GM12892 (cell line): ENCODE data around the gene RGS1.

Experiments used
- DNase-seq: peaks from one replicate; pipeline ENCODE4 v3.0.0; 2011; ENCODE audit not compliant: insufficient read length
- FAIRE-seq: peaks from 2 replicates; lab custom pipeline; 2011; peaks lifted over from hg19 to GRCh38; lab: Jason Lieb, UNC
- POLR2A ChIP-seq: IDR thresholded peaks from 2 replicates; pipeline ENCODE4 v1.6.1; 2011; ENCODE audit warnings: low read depth, low read length, control low read depth
- POLR2AphosphoS5 ChIP-seq: IDR thresholded peaks from 2 replicates; pipeline ENCODE4 v1.6.1; 2011; ENCODE audit warnings: low read depth, low read length, control low read depth
- TAF1 ChIP-seq: IDR thresholded peaks from 2 replicates; pipeline ENCODE4 v1.6.1; 2011; ENCODE audit warnings: low read depth, mild to moderate bottlenecking, control low read depth, low read length, borderline replicate concordance

RGS1 gene

DNA sequence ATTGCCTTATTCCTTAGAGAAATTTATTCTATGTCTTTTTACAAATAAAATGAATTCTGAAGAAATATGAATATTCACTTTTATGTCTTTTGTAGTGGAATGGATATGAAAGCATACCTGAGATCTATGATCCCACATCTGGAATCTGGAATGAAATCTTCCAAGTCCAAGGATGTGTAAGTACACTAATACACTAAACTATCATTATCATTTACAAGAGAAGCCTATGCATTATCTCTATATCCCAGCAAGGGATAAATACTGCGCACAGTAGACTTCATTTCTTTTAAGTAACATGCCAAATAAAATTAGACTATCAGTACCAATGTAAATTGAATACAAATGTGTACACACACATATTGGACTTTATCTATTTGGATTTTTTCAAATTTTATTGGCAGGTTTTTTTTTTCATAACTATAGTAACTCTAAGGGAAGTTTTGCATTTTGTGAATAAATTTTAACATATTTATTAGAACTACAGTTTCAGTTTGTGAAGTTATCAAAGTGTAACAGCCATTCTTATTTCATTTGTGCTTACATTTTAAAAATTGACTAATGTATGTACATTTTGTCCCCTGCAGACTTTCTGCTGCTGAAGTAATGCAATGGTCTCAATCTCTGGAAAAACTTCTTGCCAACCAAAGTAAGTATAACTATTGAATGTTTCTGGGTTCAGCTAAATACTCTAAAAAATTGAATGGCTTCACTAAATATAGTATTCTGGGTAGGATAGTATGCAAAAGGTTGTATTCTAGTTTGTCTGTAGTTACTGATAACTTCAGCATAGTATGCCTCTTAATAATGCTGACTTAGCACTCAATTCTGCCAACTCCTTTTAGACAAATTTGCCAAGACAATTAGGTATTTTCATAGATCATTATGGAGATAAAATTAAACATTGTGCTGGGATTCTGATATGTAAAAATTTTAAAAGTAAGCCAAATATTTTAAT lies 894 bp downstream of the RGS1 start:
- TF ChIP-seq POLR2A (peak; percentile 55), TAF1 (no peak), POLR2AphosphoS5 (peak; percentile 61)
- FAIRE-seq (no peak), DNase-seq (no peak)

DNA sequence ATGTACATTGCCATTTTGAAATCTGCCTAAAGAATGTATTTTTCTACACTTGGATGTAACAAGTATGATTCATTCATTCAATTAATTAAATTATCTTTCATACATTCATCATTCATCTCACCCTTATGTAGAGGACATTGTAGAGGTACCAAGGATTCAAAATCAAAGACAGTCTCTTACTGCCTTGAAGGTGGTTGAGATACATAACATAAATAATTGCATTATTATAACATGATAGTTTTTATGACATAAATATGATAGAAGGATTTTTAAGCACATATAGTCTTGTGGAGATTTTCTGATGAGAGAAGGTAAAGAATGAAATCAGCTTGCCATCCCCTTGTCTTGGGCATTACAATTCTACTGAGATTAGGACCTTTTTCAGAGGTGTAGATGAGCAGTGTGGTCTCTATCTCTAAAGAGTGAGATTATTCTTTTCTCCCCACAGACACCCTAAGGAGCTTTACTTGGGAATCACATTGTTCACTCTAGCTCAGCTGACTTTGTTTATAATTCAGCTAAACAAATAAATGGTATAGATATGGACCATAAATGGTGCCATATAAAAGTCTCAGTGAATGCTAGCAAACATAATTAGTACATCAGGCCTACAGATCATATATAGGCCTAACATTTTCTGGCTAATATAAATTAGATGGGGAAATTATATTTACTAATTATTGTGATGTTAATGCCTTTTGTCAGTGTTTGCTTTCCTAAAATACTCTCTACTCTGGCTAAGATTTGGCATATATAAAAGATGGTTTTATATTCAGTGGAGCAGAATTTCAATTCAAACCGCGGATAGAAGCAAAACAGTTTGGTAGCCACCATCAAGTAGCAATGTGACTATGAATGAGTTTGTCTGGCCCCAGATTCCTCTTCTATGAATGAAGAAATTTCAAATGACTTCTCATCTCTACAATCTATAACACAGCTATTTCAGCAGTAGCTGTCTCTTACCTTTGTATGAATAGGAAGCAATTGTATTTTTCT lies 1.9 kb downstream of the RGS1 start:
- TF ChIP-seq POLR2AphosphoS5 (peak; percentile 44), TAF1 (no peak)
- DNase-seq (no peak), FAIRE-seq (peak; percentile 42)

DNA sequence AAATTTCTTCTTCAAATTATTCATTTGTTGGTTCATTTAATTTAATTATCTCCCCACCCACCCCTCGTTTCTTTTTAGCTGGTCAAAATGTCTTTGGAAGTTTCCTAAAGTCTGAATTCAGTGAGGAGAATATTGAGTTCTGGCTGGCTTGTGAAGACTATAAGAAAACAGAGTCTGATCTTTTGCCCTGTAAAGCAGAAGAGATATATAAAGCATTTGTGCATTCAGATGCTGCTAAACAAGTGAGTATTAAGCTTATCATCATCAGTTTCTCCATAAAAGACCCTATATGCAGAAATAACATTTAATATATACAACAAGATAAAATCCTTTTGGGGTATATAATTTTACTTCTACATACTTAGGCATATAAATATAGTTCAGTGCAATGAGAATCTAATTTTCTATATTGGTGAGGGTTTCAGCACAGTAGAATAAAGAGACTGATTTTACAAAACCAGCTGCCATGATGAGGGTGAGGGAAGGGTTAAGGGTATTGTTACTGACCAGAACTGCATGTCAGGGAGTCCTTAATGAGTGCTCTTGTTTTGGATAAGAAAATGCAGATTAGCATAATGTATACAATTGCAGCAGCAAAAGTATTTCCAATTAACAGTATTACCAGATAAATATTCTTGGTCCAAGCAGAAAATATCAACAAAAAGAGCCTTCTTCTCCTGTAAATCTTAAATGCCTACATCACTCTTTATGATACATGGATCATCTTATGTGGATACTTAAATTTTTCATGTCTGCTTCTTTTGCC lies 2.8 kb downstream of the RGS1 start:
- no peak for DNase-seq
- TF ChIP-seq TAF1 (no peak), POLR2AphosphoS5 (peak; percentile 35; the same call in 1 of the 2 replicates), POLR2A (peak; percentile 67)
- peak; percentile 71 for FAIRE-seq

DNA sequence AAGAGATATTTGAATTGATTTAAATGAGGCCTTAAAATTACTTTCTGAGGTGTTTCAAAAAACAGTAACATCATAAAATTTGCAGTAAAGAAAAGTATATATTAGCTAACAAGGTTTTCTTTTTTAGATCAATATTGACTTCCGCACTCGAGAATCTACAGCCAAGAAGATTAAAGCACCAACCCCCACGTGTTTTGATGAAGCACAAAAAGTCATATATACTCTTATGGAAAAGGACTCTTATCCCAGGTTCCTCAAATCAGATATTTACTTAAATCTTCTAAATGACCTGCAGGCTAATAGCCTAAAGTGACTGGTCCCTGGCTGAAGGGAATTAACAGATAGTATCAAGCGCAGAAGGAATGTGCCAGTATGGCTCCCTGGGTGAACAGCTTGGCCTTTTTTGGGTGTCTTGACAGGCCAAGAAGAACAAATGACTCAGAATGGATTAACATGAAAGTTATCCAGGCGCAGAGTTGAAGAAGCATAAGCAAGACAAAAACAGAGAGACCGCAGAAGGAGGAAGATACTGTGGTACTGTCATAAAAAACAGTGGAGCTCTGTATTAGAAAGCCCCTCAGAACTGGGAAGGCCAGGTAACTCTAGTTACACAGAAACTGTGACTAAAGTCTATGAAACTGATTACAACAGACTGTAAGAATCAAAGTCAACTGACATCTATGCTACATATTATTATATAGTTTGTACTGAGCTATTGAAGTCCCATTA lies 3.6 kb downstream of the RGS1 start:
- DNase-seq (no peak), FAIRE-seq (peak; percentile 88)
- peak; percentile 91 for TF ChIP-seq POLR2AphosphoS5
- TF ChIP-seq POLR2A: peak; percentile 87
- no peak for TF ChIP-seq TAF1

DNA sequence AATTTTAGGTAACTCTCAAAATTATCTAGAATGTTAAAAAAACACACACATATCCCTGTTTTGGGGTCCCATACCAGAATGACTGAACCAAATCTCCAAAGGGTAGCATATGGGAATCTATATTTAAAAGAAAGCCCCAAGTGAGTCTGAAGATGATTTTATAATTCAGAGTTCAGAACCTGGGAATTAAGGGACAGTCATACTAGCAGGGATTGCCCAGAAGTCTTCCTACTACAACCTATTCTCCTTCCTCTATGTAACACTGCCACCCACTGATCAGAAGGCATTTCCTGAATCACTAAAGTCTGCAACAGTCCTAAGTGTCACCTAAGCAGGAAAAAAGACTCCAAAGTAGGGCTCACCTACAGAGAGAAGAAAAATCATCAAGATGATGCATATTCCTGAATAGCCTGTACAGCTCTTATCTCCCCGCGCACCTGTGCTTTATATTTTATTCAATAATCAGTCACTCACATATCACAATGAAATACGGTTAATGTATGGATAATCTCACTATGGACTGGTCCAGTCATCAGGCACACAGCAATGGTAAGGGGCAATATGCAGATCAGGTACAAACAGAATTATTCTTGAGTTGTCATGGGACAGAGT lies 4.9 kb downstream of the RGS1 start:
- no peak for DNase-seq
- TF ChIP-seq TAF1: no peak
- TF ChIP-seq POLR2AphosphoS5: peak; percentile 99
- TF ChIP-seq POLR2A: peak; percentile 99
- peak; percentile 93 for FAIRE-seq

DNA sequence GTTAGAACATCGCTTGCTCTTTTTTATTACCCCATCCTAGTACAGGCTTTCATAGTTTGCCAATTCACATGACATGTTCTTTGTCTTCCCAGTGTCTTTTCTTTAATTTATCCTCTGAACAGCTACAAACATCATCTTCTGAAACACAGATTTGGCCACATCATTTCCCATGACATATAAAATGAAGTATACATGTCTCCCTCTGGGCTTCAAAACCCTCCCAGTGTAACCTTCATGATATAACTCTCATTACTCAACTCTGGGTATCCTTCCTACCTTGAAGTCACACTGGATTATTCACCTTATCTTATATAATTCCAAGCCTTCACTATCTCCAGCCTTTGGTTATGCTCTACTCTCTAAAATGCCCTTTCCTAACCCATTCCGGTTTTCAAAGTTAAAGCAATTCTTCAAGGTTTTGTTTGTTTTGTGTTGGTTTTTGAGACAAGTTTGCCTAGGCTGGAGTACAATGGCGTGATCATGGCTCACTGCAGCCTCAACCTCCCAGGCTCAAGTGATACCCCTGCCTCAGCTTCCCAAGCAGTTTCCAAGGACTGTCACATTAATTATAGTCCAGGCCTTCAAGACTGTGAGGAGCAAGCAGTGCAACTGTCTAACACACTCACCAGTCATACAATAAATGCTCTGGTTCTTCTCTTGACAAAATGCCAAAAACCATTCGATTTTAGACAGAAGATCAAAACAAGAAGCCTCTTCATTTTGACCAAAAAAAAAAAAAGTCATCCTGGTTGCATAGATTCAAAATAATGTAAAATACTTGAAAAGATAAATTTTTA lies 5.8 kb downstream of the RGS1 start:
- no peak for TF ChIP-seq POLR2AphosphoS5
- TF ChIP-seq TAF1: no peak
- no peak for TF ChIP-seq POLR2A
- DNase-seq: no peak
- no peak for FAIRE-seq

DNA sequence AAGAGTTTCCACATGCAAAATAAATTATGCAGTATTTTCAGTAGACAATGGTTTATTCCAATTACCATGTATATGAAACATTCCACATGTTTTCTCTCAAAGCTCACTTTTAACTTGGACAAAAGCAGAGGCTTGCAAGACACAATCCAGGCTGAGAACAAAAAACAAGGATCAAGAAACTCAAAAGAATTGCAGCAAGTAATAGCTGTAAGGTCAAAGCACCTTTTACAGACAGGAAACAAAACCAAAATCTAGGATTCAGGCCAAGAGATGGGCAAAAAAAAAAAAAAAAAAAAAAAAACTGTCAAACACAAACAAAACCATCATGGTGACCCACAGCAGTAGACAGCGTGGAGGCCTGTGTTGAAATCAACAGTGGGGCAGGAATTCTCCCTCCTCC lies 9.3 kb downstream of the RGS1 start:
- TF ChIP-seq POLR2AphosphoS5: no peak
- no peak for TF ChIP-seq POLR2A
- TF ChIP-seq TAF1: no peak
- DNase-seq (no peak), FAIRE-seq (no peak)

DNA sequence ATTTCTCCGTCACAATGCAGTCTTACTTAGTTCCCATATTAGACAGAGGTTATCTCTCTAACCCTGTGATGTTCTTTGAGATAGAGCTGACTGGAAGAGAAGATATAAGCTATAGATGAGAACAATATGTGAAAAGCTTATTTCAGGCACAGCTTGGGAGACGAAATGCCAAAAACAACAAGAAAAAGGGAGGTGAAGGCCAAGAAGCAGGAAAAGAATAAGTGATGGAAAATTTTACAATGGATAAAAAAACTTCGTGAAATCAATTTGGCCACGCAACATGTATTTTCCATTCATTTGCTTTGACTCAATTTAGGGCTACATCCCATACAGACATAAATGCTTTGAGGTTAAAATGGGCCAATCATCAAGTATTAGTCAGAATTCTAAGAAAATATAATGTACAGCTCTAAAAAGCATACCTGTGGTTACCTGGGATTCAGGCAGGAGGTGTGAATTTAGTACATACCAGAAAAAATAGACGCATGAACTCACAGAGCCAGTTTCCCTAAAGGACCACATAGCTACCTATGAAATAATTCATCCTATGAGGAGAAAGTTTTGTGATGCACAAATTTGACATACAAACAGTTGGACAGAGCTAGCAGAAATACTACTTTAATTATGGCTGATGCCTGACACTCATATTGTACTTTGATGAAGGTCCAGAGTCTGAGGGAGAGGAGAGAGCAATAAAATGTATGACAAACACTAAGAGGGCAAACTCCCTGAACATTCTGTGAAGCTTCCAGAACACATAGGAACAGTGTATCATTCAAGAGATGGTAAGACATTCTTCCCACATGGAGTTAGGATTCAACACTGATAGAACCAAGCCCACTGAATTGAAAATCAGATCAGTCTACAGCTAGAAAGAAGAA lies 12.1 kb downstream of the RGS1 start:
- no peak for FAIRE-seq
- TF ChIP-seq POLR2A (no peak), POLR2AphosphoS5 (no peak), TAF1 (no peak)
- no peak for DNase-seq

DNA sequence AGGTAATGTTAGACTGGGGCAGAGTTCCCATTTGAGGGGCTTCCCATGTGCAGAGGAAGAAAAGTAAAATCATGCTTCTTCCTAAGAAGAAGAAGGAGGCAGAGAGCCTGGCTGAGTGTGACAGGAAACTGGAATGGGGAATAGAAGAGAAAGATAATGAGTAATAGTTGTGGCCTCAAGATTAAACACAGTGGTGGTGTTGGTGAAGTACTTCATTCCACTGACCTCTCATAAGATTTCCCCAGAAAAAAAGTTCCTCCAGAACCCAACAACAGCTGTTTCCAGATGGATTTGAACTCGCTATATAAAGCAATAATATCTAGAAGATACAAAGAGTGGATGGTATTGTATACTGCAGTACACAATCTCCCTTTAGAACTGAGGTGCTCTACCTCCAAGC lies 13.0 kb downstream of the RGS1 start:
- no peak for FAIRE-seq
- DNase-seq: no peak
- TF ChIP-seq TAF1: no peak
- no peak for TF ChIP-seq POLR2A
- TF ChIP-seq POLR2AphosphoS5: no peak
